ENCODE data around the gene SMIM10L1.

The SMIM10L1 gene

GRCh38 chr12:11154400-11154925, 16.5 kb upstream of the SMIM10L1 start:
- TF ChIP-seq ZFP30 (CRISPR knock-in tag; IDR thresholded peaks at IDR 0.05) (no peak), ZNF70 (CRISPR knock-in tag; IDR thresholded peaks at IDR 0.05) (no peak), SNAI2 (CRISPR knock-in tag; IDR thresholded peaks at IDR 0.05) (no peak), GLIS3 (CRISPR knock-in tag; IDR thresholded peaks at IDR 0.05) (no peak)

GRCh38 chr12:11158885-11159444, 12.0 kb upstream of the SMIM10L1 start:
- ATAC-seq = no peak

More at GRCh38 chr12:11154400-11154925, 16.5 kb upstream of the SMIM10L1 start:
- ATAC-seq = no peak

More at GRCh38 chr12:11158885-11159444, 12.0 kb upstream of the SMIM10L1 start:
- TF ChIP-seq SNAI2 (CRISPR knock-in tag; IDR thresholded peaks at IDR 0.05) (no peak), ARNTL (CRISPR knock-in tag; IDR thresholded peaks at IDR 0.05; ENCODE audit: borderline replicate concordance, low read depth) (no peak), ZC3H10 (CRISPR knock-in tag; IDR thresholded peaks at IDR 0.05) (no peak), POU6F1 (CRISPR knock-in tag; IDR thresholded peaks at IDR 0.05; ENCODE audit: borderline replicate concordance, low read depth) (no peak), ESRRG (CRISPR knock-in tag; IDR thresholded peaks at IDR 0.05) (no peak), TSHZ2 (CRISPR knock-in tag; IDR thresholded peaks at IDR 0.05) (no peak), OSR1 (CRISPR knock-in tag; IDR thresholded peaks at IDR 0.05) (no peak), TOX (CRISPR knock-in tag; IDR thresholded peaks at IDR 0.05; ENCODE audit: borderline replicate concordance) (no peak), ISL1 (CRISPR knock-in tag; IDR thresholded peaks at IDR 0.05) (no peak), CREB5 (CRISPR knock-in tag; IDR thresholded peaks at IDR 0.05; ENCODE audit: low read depth) (no peak), ZFP30 (CRISPR knock-in tag; IDR thresholded peaks at IDR 0.05) (no peak), TCF4 (CRISPR knock-in tag; IDR thresholded peaks at IDR 0.05; ENCODE audit: borderline replicate concordance) (no peak), RARB (CRISPR knock-in tag; IDR thresholded peaks at IDR 0.05) (no peak), BACH2 (CRISPR knock-in tag; IDR thresholded peaks at IDR 0.05; ENCODE audit: borderline replicate concordance) (no peak), PATZ1 (CRISPR knock-in tag; IDR thresholded peaks at IDR 0.05; ENCODE audit: borderline replicate concordance) (no peak), ZFP3 (CRISPR knock-in tag; IDR thresholded peaks at IDR 0.05) (no peak), ZNF8 (CRISPR knock-in tag; IDR thresholded peaks at IDR 0.05) (no peak), PPARA (CRISPR knock-in tag; IDR thresholded peaks at IDR 0.05; ENCODE audit: borderline replicate concordance) (no peak), GLIS3 (CRISPR knock-in tag; IDR thresholded peaks at IDR 0.05) (no peak)

Data from SK-N-SH treated with all-trans-retinoic acid at 6 μM for 48 hours (cell line).